ENCODE data around the gene CDH26. TPM values are rescaled to one million over a fixed set of nuclear protein-coding genes. Genes with fewer than 3 reads are reported as not detected.

Gene CDH26
- total and polyA plus RNA-seq, 10 of the 15 experiments (the other 5 are each of a cell fraction or from before 2014, with no cell fraction given): 0.03 to 0.19 (median 0.08) TPM; not detected in 4

DNA sequence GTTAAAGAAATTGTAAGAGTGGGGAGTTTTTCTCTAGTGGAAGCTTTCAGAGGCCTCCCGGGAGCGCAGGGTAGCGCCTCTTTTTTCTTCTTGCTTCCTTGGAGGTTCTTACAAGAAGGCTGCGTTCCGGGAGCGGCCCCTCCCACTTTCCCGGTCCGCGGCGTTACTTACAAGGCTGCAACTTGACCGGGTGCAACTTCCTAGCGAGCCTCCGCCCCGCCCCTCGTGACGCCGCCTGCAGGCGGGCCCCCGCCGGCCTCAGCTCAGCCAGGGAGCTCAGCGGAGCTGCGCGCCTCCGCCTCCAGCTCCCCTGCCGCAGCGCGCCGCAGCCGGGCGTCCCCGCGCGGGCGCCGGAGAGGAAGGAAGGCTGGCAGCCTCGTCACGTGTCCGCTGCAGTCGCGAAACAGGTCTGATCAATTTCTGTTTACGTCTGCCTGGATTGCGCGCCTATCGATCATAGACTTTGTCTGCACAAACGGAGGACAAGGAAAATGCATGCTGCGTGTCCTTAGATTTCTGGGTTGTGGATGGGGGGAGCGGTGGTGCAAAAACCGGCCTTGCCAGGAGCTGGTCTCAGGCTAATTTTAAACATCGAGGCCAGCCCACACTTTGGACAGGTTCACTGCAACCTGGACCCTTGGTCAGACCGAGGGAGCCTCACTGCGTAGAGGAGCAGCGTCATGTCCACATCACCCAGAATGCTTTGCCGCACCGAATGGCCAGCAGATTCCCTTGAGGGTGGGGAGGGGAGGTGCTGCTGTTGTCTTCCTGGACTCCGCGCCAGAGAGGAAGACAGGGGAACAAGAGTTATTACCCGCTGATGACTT, 17.9 kb upstream of the CDH26 start, which contains the start of the genes FAM217B and PPP1R3D (continued):
- TF ChIP-seq EGR1 (IDR thresholded peaks at IDR 0.05; ENCODE audit: borderline replicate concordance in 1 of 2, low read depth in 2 of 2, low read length in 2 of 2) (peak in 1 of 2 experiments; percentile 52; a peak in 1 of 3 replicates), ZNF622 (IDR thresholded peaks at IDR 0.05) (no peak), NFYA (IDR thresholded peaks at IDR 0.05; ENCODE audit: borderline replicate concordance, low read depth, low read length) (no peak), SMAD5 (IDR thresholded peaks at IDR 0.05; ENCODE audit: low read depth) (no peak; the same call in 1 of the 2 replicates), BACH1 (IDR thresholded peaks at IDR 0.05; ENCODE audit: borderline replicate concordance) (0 out of 2 replicates have a peak, but pooled peaks have one; percentile 38), NFXL1 (IDR thresholded peaks at IDR 0.05; ENCODE audit: borderline replicate concordance) (peak; percentile 50; the same call in 1 of the 2 replicates), MTA2 (IDR thresholded peaks at IDR 0.05; ENCODE audit: low read depth) (peak; percentile 34), BHLHE40 (IDR thresholded peaks at IDR 0.05; ENCODE audit: borderline replicate concordance in 1 of 2, low read depth in 2 of 2, low read length in 1 of 2) (peak; percentile 76 to 90), SP1 (IDR thresholded peaks at IDR 0.05; ENCODE audit: low read depth, low read length) (peak; percentile 44), MXI1 (IDR thresholded peaks at IDR 0.05; ENCODE audit: low read depth, low read length) (peak; percentile 62; the same call in 1 of the 2 replicates), POLR2AphosphoS5 (IDR thresholded peaks at IDR 0.05; ENCODE audit: low read length) (peak; percentile 82)
- TF ChIP-seq, protein P1, sequence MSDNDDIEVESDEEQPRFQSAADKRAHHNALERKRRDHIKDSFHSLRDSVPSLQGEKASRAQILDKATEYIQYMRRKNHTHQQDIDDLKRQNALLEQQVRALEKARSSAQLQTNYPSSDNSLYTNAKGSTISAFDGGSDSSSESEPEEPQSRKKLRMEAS (IDR thresholded peaks at IDR 0.05; ENCODE audit: low read depth, low read length): peak; percentile 51; the same call in 1 of the 2 replicates
- TF ChIP-seq, protein P2, sequence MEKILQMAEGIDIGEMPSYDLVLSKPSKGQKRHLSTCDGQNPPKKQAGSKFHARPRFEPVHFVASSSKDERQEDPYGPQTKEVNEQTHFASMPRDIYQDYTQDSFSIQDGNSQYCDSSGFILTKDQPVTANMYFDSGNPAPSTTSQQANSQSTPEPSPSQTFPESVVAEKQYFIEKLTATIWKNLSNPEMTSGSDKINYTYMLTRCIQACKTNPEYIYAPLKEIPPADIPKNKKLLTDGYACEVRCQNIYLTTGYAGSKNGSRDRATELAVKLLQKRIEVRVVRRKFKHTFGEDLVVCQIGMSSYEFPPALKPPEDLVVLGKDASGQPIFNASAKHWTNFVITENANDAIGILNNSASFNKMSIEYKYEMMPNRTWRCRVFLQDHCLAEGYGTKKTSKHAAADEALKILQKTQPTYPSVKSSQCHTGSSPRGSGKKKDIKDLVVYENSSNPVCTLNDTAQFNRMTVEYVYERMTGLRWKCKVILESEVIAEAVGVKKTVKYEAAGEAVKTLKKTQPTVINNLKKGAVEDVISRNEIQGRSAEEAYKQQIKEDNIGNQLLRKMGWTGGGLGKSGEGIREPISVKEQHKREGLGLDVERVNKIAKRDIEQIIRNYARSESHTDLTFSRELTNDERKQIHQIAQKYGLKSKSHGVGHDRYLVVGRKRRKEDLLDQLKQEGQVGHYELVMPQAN (conservative IDR thresholded peaks at IDR 0.05): peak; percentile 50
- TF ChIP-seq, protein P3, sequence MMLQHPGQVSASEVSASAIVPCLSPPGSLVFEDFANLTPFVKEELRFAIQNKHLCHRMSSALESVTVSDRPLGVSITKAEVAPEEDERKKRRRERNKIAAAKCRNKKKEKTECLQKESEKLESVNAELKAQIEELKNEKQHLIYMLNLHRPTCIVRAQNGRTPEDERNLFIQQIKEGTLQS (IDR thresholded peaks at IDR 0.05; ENCODE audit: borderline replicate concordance, extremely low read depth, low read depth, low read length): peak; percentile 17; the same call in 1 of the 2 replicates
- TF ChIP-seq, protein P4, sequence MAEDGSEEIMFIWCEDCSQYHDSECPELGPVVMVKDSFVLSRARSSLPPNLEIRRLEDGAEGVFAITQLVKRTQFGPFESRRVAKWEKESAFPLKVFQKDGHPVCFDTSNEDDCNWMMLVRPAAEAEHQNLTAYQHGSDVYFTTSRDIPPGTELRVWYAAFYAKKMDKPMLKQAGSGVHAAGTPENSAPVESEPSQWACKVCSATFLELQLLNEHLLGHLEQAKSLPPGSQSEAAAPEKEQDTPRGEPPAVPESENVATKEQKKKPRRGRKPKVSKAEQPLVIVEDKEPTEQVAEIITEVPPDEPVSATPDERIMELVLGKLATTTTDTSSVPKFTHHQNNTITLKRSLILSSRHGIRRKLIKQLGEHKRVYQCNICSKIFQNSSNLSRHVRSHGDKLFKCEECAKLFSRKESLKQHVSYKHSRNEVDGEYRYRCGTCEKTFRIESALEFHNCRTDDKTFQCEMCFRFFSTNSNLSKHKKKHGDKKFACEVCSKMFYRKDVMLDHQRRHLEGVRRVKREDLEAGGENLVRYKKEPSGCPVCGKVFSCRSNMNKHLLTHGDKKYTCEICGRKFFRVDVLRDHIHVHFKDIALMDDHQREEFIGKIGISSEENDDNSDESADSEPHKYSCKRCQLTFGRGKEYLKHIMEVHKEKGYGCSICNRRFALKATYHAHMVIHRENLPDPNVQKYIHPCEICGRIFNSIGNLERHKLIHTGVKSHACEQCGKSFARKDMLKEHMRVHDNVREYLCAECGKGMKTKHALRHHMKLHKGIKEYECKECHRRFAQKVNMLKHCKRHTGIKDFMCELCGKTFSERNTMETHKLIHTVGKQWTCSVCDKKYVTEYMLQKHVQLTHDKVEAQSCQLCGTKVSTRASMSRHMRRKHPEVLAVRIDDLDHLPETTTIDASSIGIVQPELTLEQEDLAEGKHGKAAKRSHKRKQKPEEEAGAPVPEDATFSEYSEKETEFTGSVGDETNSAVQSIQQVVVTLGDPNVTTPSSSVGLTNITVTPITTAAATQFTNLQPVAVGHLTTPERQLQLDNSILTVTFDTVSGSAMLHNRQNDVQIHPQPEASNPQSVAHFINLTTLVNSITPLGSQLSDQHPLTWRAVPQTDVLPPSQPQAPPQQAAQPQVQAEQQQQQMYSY (CRISPR knock-in tag; IDR thresholded peaks at IDR 0.05): no peak
- TF ChIP-seq, protein P5, sequence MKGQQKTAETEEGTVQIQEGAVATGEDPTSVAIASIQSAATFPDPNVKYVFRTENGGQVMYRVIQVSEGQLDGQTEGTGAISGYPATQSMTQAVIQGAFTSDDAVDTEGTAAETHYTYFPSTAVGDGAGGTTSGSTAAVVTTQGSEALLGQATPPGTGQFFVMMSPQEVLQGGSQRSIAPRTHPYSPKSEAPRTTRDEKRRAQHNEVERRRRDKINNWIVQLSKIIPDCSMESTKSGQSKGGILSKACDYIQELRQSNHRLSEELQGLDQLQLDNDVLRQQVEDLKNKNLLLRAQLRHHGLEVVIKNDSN (IDR thresholded peaks at IDR 0.05; ENCODE audit: borderline replicate concordance, extremely low read length, insufficient read depth, low read depth, low read length): peak; percentile 86
- TF ChIP-seq, protein P6, sequence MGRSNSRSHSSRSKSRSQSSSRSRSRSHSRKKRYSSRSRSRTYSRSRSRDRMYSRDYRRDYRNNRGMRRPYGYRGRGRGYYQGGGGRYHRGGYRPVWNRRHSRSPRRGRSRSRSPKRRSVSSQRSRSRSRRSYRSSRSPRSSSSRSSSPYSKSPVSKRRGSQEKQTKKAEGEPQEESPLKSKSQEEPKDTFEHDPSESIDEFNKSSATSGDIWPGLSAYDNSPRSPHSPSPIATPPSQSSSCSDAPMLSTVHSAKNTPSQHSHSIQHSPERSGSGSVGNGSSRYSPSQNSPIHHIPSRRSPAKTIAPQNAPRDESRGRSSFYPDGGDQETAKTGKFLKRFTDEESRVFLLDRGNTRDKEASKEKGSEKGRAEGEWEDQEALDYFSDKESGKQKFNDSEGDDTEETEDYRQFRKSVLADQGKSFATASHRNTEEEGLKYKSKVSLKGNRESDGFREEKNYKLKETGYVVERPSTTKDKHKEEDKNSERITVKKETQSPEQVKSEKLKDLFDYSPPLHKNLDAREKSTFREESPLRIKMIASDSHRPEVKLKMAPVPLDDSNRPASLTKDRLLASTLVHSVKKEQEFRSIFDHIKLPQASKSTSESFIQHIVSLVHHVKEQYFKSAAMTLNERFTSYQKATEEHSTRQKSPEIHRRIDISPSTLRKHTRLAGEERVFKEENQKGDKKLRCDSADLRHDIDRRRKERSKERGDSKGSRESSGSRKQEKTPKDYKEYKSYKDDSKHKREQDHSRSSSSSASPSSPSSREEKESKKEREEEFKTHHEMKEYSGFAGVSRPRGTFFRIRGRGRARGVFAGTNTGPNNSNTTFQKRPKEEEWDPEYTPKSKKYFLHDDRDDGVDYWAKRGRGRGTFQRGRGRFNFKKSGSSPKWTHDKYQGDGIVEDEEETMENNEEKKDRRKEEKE (IDR thresholded peaks at IDR 0.05): no peak
